ENCODE data around the gene UBE2N.
A peak's percentile ranks its signal among the peaks of the same experiment; 100 is the strongest.

The UBE2N gene

DNA sequence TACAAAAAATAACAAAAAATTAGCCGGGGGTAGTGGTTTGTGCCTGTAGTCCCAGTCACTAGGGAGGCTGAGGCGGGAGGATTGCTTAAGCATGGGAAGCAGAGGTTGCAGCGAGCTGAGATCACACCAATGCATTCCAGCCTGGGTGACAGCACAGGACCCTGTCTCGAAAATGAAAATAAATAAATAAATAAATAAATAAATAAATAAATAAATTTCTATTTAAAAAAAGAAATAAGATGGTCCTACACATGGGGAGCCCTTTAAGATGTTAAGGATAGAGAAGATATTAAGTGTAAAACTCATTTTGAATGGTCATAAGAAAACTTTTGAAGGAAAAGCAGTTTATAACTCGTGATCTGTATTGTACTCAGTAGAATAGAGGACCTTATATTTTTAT is 17.4 kb upstream of the UBE2N start:
- Mint-ChIP-seq H3K9me3 (no peaks in the 10 kb centered on the region), H3K27ac (no peak overlapping the region), H3K27me3 (no peaks in the 10 kb centered on the region), H3K4me3 (no peak overlapping the region), H3K4me1 (peaks cover 3% of the 10 kb centered on the region), H3K36me3 (no peaks in the 10 kb centered on the region)
- DNase-seq (ENCODE audit: low spot score in 2 of 2) (no peak), ATAC-seq (ENCODE audit: low read depth) (no peak)

DNA sequence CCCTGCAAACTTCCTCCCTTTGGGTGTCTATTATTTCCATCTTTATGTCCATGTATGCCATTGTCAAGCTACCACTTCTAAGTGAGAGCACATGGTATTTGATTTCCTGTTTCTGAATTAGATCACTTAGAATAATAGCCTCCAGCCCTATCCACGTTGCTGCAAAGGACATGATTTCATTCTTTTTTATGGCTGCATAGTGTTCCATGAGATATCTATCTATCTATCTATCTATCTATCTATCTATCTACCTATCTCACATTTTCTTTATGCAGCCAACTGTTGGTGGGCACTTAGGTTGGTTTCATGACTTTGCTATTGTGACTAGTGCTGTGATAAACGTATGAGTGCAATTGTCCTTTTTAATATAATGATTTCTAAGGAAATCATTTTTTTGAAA is 14.3 kb upstream of the UBE2N start:
- Mint-ChIP-seq H3K36me3 (no peaks in the 10 kb centered on the region), H3K4me1 (peaks cover 3% of the 10 kb centered on the region), H3K9me3 (no peaks in the 10 kb centered on the region), H3K27me3 (no peaks in the 10 kb centered on the region), H3K27ac (no peak overlapping the region), H3K4me3 (no peak overlapping the region)
- ATAC-seq (ENCODE audit: low read depth) (no peak), DNase-seq (ENCODE audit: low spot score in 2 of 2) (no peak)

DNA sequence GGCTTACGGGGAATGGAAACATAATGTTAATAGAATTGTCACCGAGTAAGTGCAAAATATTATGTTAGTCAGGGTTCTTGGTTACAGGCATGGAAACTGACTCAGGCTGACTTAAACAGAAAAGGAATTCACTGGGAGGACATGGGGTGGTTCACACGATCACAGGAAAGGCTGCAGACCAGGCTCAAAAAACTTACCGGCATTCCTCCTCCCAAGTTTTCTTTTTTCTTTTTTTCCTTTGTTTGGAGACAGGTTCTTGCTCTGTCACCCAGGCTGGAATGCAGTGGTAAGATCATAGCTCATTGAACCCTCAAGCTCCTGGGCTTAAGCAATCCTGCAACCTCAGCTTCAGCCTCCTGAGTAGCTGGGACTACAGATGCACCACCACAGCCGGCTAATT is 11.9 kb upstream of the UBE2N start:
- ATAC-seq (ENCODE audit: low read depth) (no peak), DNase-seq (ENCODE audit: low spot score in 2 of 2) (no peak)
- H3K4me3 Mint-ChIP-seq: no peak overlapping the region
- no peak overlapping the region for H3K27ac Mint-ChIP-seq
- no peaks in the 10 kb centered on the region for H3K27me3 Mint-ChIP-seq
- H3K36me3 Mint-ChIP-seq: no peaks in the 10 kb centered on the region
- peaks cover 16% of the 10 kb centered on the region for H3K4me1 Mint-ChIP-seq
- no peaks in the 10 kb centered on the region for H3K9me3 Mint-ChIP-seq

DNA sequence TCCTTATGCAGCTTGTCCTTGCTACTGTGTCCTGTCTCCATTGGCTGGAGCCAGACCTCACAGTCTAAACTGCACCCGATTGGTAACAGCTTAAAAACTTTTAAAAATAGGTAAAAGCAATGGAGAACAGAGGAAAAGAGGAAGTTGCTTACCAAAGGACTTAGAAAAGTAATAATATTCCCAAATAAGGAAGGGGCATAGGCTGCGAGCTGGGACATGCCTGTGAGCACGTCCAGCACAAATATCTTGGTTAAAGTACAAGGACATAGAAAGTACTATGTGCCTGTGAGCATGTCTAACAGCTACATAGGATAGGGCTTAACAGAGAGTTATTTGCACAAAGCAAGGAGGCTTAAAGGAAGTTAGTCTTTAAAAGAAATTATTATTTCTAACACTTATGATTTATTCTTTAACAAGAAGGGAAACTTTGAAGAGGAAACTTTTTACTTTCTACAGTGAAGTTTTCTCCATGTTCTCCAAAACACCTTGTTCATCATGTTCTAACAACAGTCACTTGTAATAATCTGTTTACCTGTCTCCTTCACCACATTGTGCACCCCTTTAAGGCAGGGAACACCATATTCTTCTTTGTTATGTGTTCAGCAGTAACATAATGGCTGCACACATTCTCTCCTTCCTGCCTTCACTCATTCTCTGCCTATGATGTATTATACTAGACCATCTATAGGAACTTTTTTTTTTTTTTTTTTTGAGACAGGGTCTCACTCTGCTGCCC is 9.8 kb upstream of the UBE2N start:
- H3K4me3 Mint-ChIP-seq: no peak overlapping the region
- no peak for DNase-seq (ENCODE audit: low spot score in 2 of 2)
- H3K36me3 Mint-ChIP-seq: no peaks in the 10 kb centered on the region
- peaks cover 23% of the 10 kb centered on the region for H3K4me1 Mint-ChIP-seq
- H3K27me3 Mint-ChIP-seq: no peaks in the 10 kb centered on the region
- no peak overlapping the region for H3K27ac Mint-ChIP-seq
- H3K9me3 Mint-ChIP-seq: no peaks in the 10 kb centered on the region
- ATAC-seq (ENCODE audit: low read depth): no peak

DNA sequence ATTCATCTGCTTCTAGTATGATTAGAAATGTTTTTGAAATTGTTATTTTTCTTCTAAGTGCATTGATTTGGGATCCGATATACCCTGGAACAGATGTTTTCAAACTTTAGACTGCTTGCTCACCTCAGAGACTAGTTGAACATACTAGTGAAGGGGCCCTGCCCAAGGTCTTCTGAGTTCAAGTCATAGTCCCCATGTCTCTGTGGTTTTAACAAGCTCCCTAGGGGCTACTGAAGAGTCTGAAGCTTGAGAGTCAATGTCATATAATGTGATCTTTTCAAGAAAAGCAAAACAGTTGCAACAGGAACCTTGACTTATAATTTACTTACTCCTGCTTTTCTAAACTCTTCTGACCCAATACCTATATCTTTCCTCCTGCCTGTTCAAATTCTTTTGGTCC is 7.5 kb upstream of the UBE2N start:
- Mint-ChIP-seq H3K27me3 (no peaks in the 10 kb centered on the region), H3K4me3 (peak overlapping the region; percentile 25), H3K36me3 (no peaks in the 10 kb centered on the region), H3K4me1 (peaks cover 23% of the 10 kb centered on the region), H3K9me3 (no peaks in the 10 kb centered on the region), H3K27ac (peak overlapping the region; percentile 68)
- ATAC-seq (ENCODE audit: low read depth) (peak; percentile 99), DNase-seq (ENCODE audit: low spot score in 2 of 2) (peak in 1 of 2 donors; percentile 43)

DNA sequence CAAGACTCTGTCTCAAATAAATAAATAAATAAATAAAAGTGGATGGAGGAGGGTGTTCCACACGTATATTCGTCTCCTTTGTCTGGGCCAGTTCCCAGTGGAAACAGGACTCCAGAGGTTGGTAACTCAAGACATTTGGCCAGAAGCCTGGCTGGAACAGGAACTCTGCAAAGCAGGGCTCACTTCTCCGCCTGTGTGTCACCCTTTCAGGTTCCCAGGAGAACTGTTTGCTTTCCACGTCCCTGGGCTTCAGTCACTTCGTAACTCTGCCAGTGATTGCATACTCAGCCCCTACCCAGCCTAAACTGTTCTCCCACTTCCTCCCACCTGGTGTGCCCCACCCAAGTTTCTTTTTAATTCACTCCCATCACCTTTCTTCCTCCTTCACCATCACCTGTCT is 7.0 kb upstream of the UBE2N start:
- H3K27me3 Mint-ChIP-seq: no peaks in the 10 kb centered on the region
- ATAC-seq (ENCODE audit: low read depth) (peak; percentile 35), DNase-seq (ENCODE audit: low spot score in 2 of 2) (no peak)
- H3K4me3 Mint-ChIP-seq: peak overlapping the region; percentile 25
- no peaks in the 10 kb centered on the region for H3K36me3 Mint-ChIP-seq
- peak overlapping the region; percentile 68 for H3K27ac Mint-ChIP-seq
- H3K4me1 Mint-ChIP-seq: peaks cover 23% of the 10 kb centered on the region
- H3K9me3 Mint-ChIP-seq: no peaks in the 10 kb centered on the region

DNA sequence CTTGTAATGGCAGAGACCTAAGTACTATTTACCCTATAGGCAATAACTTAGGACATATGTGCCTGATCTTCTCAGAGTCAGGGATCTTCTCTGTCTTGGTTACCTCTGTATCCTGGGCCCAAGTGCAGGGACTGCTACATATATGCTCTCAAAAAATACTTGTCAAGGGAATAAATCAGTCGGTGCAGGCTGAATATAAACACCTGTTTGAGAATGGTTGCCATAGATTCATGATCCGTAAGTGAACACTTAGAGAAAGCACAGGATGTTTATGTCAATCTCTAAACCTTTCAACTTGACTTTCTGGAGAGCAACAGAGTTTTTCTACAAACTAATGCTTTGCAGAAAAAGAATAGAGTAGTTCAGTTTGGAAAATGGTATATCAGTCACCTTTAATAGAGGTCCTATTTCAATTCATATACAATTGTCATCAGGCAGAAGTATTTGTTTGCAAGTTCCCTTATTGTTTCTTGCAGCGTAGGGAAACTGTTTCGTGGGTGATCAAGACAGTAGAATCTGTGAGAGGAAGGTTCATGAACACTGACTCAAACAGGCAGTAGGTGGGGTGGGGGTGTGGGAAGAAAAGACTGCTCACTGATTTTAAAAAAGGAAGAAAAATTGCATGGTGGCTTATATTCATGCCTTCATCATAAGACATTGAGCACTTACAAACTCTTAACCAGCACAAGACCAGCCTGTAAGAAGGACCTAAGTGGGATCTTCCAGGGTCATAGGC is 6.0 kb upstream of the UBE2N start:
- H3K4me3 Mint-ChIP-seq: no peak overlapping the region
- peak overlapping the region; percentile 74 for H3K27ac Mint-ChIP-seq
- no peaks in the 10 kb centered on the region for H3K9me3 Mint-ChIP-seq
- H3K27me3 Mint-ChIP-seq: no peaks in the 10 kb centered on the region
- H3K36me3 Mint-ChIP-seq: no peaks in the 10 kb centered on the region
- ATAC-seq (ENCODE audit: low read depth) (no peak), DNase-seq (ENCODE audit: low spot score in 2 of 2) (no peak)
- peaks cover 27% of the 10 kb centered on the region for H3K4me1 Mint-ChIP-seq

DNA sequence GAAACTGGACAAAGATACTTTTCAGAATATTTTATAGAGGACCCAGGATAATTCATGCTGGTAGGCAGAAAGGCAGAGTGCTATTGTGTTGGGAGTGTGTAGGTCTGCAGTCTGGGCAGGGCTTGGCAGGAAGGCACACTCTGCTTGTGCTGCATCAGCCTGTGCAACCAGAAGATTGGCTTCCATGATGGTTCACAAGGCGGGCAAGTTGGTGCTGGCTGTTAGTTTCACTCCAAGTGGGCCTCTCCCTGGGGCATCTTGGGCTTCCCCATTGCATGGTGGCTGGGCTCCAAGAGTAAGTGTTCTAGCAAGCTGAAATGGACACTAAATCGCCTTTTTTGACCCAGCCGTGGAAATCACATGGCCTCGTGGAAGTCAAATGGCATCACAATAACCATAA is 1.8 kb upstream of the UBE2N start:
- DNase-seq (ENCODE audit: low spot score in 2 of 2) (no peak), ATAC-seq (ENCODE audit: low read depth) (no peak)
- Mint-ChIP-seq H3K27me3 (no peaks in the 10 kb centered on the region), H3K4me3 (no peak overlapping the region), H3K36me3 (no peaks in the 10 kb centered on the region), H3K4me1 (peaks cover 30% of the 10 kb centered on the region), H3K9me3 (no peaks in the 10 kb centered on the region), H3K27ac (no peak overlapping the region)

DNA sequence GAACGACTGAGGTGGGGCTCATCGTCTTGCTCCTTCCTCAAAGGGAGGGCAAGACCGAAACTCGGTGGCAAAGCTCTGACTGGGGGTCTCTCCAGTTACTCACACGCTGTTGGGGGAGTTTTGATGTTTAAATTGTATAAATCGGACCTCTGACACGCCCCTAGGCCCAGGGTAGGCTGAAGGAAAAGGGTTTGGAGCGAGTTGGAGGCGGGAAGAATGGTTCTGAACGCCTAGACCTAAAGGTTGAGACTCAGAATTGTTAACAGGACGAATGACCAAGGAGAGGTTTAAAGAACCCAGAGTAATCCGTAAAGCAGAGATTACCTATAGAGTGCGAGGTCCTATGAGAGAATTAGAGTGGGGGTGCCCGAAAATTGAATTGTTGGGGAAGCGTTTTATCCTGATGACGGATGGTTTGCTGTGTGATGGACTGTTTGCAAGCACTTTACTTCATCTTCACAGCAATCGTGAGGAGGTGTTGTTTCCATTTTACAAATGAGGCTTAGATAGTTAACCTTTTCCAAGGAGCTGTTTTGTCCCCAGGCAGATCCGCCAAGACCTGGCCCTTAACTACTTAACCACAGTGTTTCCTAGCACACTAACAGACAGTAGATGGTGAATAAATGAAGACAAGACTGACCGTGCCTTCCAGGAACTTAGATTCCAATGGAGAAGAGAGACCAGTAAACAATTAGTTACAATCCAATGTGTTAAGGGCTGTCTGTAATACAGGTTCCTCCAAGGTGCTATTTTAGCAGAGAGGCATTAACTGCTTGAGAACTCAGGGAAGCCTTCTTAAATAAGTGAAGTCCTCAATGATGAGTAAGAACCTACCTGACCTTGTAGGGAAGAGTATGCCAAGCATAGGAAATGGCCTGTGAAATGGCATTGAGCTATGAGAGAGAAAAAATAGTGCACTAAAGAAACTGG is 929 bp upstream of the UBE2N start:
- H3K27me3 Mint-ChIP-seq: no peaks in the 10 kb centered on the region

DNA sequence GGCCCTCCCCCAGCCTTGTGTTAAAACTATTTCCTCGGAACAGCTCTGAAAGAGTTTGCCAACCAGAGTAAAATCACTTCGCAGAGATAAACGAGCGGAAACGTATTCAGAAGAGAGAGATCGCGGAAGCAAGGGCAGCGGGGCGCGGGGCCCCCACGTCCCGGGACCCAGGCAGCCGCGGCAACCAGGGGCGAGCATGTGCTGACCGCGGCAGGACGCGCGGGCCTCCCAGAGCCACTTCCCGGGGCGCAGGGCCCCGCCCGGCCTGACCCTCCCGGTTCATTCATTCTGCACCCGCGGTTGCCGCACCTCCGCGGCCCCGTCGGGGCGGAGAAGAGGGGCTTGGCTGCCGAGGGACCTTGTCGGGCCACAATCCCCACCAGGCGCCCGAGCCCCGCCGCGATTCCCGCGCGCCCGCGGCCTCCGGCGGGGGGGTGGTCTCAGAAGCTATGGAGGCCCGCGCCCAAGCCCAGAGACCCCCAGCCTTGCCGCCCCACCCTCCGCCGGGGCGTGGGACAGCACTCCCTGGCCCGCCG is 598 bp downstream of the UBE2N start:
- DNase-seq (ENCODE audit: low spot score in 2 of 2) (peak in 1 of 2 donors; percentile 20), ATAC-seq (ENCODE audit: low read depth) (no peak)
- Mint-ChIP-seq H3K4me3 (peak overlapping the region; percentile 96), H3K27ac (peak overlapping the region; percentile 97), H3K27me3 (no peaks in the 10 kb centered on the region), H3K4me1 (peaks cover 44% of the 10 kb centered on the region), H3K9me3 (no peaks in the 10 kb centered on the region), H3K36me3 (no peaks in the 10 kb centered on the region)

More for the DNA sequence above, 929 bp upstream of the UBE2N start:
- H3K36me3 Mint-ChIP-seq: no peaks in the 10 kb centered on the region
- H3K4me3 Mint-ChIP-seq: peak overlapping the region; percentile 91
- H3K27ac Mint-ChIP-seq: peak overlapping the region; percentile 97
- no peak for DNase-seq (ENCODE audit: low spot score in 2 of 2)
- no peaks in the 10 kb centered on the region for H3K9me3 Mint-ChIP-seq
- ATAC-seq (ENCODE audit: low read depth): no peak
- H3K4me1 Mint-ChIP-seq: peaks cover 34% of the 10 kb centered on the region

DNA sequence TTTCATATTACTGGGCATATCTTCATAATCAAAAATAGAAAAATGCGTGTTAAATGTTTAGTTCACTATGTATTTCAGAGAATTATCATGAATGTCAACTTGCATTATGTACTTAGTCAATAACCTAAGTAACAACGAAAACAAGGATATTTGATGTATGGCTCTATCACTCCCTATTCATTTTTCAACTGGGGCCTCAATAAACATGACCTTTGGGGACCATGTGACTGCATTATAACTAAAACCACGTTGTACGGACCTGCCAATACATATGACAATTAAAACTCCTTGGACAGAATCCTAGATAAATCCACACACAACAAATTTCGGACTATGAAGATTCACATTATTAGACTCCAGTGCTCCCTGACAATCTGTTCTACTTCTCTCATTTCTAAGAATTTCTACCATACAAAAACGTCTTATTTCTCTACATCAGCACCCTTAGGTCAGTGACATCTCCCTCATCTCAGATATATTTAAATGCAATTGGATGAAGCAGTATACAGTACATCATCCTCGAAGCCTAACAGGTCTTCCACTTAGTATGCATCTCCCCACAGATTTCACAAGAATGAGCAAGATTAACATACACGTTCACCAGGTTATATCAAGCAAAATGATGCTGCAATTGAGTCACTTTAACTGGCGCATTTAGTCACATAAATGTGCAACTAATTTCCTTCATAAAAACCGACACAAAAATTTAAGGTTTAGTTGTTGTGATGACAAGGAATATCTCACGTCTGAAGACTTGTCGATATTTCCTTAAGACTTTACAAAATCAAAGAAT is 1.5 kb downstream of the UBE2N start:
- H3K27ac Mint-ChIP-seq: peak overlapping the region; percentile 95

DNA sequence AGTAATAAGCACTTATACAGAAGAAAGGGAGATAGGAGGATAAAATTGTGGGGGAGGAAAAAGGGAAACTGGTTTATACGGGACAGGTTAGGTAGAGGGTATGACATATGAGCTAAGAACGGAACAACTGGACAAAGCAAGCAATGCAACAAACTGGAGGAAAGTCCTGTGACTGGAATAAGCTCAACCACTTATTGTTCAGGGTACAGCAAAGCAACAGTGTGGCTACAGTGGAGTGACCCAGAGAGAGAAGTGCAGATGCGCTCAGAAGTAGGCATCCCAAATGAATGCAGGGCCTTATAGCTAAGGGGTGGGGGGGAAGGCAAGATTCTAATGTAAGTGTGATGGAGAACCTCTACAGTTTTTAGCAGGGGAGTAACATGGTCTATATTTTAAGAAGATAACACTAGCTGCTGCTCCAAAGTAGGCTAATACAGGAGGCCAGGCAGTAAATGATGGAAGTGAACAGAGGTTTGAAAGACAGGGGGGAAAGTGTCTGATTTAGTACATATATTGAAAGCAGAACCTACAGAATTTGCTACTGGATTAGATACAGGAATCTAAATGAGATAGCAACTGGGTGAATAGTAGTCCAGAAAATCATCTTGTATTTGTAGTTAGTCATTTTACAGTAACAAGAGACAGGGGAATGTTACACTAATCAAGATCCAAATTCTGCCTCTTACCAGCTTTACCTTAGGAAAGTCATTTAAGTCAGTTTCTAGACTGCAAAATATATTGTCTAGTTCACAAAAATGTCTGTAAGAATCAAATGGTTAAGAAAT is 3.3 kb downstream of the UBE2N start:
- no peaks in the 10 kb centered on the region for H3K9me3 Mint-ChIP-seq
- H3K27me3 Mint-ChIP-seq: no peaks in the 10 kb centered on the region
- peak overlapping the region; percentile 89 for H3K4me3 Mint-ChIP-seq
- H3K27ac Mint-ChIP-seq: peak overlapping the region; percentile 70
- peaks cover 45% of the 10 kb centered on the region for H3K4me1 Mint-ChIP-seq
- H3K36me3 Mint-ChIP-seq: no peaks in the 10 kb centered on the region
- DNase-seq (ENCODE audit: low spot score in 2 of 2) (no peak), ATAC-seq (ENCODE audit: low read depth) (no peak)

More for the DNA sequence above, 1.5 kb downstream of the UBE2N start:
- Mint-ChIP-seq H3K4me1 (peaks cover 45% of the 10 kb centered on the region), H3K4me3 (peak overlapping the region; percentile 96), H3K27me3 (no peaks in the 10 kb centered on the region), H3K9me3 (no peaks in the 10 kb centered on the region), H3K36me3 (no peaks in the 10 kb centered on the region)
- ATAC-seq (ENCODE audit: low read depth) (no peak), DNase-seq (ENCODE audit: low spot score in 2 of 2) (no peak)
